ENCODE data around the gene UCKL1.
A peak's percentile ranks its signal among the peaks of the same experiment; 100 is the strongest.

Gene UCKL1

GRCh38 chr20:63944078-63944941, 11.9 kb downstream of the UCKL1 start:
- Histone ChIP-seq H3K9ac (no peak overlapping the region), H3K36me3 (peaks cover 65% of the 10 kb centered on the region), H3K4me3 (no peak overlapping the region)

GRCh38 chr20:63943808-63944077, 12.5 kb downstream of the UCKL1 start:
- Histone ChIP-seq H3K4me1 (peaks cover 54% of the 10 kb centered on the region), H3K27ac (no peak overlapping the region), H3K36me3 (peaks cover 71% of the 10 kb centered on the region), H3K4me2 (no peak overlapping the region), H3K9me3 (no peaks in the 10 kb centered on the region), H4K20me1 (peaks cover 96% of the 10 kb centered on the region), H3K27me3 (no peaks in the 10 kb centered on the region), H3K9ac (no peak overlapping the region), H3K4me3 (no peak overlapping the region)
- no peak for TF ChIP-seq Cebpa-rat (IDR thresholded peaks at IDR 0.05)

More at GRCh38 chr20:63944078-63944941, 11.9 kb downstream of the UCKL1 start:
- Histone ChIP-seq H4K20me1 (peaks cover 96% of the 10 kb centered on the region), H3K27ac (no peak overlapping the region), H3K4me2 (no peak overlapping the region), H3K4me1 (peaks cover 59% of the 10 kb centered on the region), H3K27me3 (no peaks in the 10 kb centered on the region), H3K9me3 (no peaks in the 10 kb centered on the region)
- no peak for TF ChIP-seq Cebpa-rat (IDR thresholded peaks at IDR 0.05)

DNA sequence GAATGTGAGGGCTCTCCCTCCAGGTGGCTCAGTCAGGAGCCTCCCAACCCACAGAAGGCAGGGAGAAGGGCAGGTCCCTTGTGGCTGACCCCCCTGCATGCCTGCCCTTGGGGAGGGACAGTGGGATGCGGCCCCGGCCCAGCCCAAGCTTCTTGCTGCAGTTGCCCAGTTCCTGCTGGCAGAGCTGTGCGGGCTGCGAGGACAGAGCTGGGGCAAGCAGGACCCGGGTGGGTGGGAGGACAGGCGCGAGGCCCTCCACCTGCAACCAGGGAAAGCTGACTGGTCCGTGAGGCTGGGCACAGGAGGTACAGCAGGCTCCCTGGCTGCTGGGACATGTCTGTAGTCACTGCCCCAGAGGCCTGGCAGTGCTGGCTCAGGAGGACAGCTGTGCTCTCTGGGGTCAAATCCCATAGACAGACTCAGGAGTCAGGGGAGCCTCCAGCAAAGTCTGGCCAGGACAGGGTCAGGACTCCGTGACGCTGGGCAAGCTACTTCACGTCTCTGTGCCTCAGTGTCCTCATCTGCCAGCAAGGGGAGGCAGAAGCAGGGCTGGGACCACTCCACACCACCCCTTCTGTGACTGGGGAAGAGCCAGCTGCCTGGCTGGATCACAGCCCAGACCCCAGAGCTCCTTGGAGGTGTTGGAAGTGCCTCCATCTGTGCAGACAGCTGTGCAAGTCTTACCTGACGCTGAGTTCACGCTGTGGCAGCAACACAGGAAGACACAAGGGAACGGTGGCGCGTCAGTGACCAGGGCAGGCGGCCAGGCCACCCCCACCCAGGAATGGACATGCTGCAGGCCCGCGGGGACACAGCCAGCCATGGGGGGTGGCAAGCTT, 13.0 kb downstream of the UCKL1 start:
- Histone ChIP-seq H3K36me3 (peaks cover 75% of the 10 kb centered on the region), H3K27me3 (no peaks in the 10 kb centered on the region), H3K27ac (peak overlapping the region; percentile 19; the same call in 1 of the 2 replicates), H3K9me3 (no peaks in the 10 kb centered on the region), H4K20me1 (peaks cover 95% of the 10 kb centered on the region), H3K4me2 (peak overlapping the region; percentile 66), H3K9ac (no peak overlapping the region), H3K4me1 (peaks cover 49% of the 10 kb centered on the region), H3K4me3 (no peak overlapping the region)
- TF ChIP-seq Cebpa-rat (IDR thresholded peaks at IDR 0.05): no peak

GRCh38 chr20:63942250-63942951, 13.8 kb downstream of the UCKL1 start:
- Histone ChIP-seq H3K9ac (no peak overlapping the region), H3K36me3 (peaks cover 83% of the 10 kb centered on the region), H3K9me3 (no peaks in the 10 kb centered on the region), H4K20me1 (peaks cover 95% of the 10 kb centered on the region), H3K27me3 (no peaks in the 10 kb centered on the region), H3K4me3 (no peak overlapping the region), H3K4me1 (peaks cover 41% of the 10 kb centered on the region), H3K4me2 (peak overlapping the region; percentile 66), H3K27ac (peak overlapping the region; percentile 19; the same call in 1 of the 2 replicates)
- TF ChIP-seq Cebpa-rat (IDR thresholded peaks at IDR 0.05): no peak

GRCh38 chr20:63941282-63942081, 14.7 kb downstream of the UCKL1 start:
- peak overlapping the region; percentile 63; the same call in 1 of the 2 replicates for H3K27ac ChIP-seq
- peaks cover 95% of the 10 kb centered on the region for H4K20me1 ChIP-seq
- peaks cover 87% of the 10 kb centered on the region for H3K36me3 ChIP-seq
- H3K9ac ChIP-seq: 0 out of 2 replicates have a peak overlapping the region, but pooled peaks have one; percentile 29
- no peaks in the 10 kb centered on the region for H3K9me3 ChIP-seq
- H3K4me3 ChIP-seq: peak overlapping the region; percentile 51
- H3K27me3 ChIP-seq: no peaks in the 10 kb centered on the region
- H3K4me1 ChIP-seq: peaks cover 36% of the 10 kb centered on the region
- H3K4me2 ChIP-seq: peak overlapping the region; percentile 88
- TF ChIP-seq Cebpa-rat (IDR thresholded peaks at IDR 0.05): no peak

DNA sequence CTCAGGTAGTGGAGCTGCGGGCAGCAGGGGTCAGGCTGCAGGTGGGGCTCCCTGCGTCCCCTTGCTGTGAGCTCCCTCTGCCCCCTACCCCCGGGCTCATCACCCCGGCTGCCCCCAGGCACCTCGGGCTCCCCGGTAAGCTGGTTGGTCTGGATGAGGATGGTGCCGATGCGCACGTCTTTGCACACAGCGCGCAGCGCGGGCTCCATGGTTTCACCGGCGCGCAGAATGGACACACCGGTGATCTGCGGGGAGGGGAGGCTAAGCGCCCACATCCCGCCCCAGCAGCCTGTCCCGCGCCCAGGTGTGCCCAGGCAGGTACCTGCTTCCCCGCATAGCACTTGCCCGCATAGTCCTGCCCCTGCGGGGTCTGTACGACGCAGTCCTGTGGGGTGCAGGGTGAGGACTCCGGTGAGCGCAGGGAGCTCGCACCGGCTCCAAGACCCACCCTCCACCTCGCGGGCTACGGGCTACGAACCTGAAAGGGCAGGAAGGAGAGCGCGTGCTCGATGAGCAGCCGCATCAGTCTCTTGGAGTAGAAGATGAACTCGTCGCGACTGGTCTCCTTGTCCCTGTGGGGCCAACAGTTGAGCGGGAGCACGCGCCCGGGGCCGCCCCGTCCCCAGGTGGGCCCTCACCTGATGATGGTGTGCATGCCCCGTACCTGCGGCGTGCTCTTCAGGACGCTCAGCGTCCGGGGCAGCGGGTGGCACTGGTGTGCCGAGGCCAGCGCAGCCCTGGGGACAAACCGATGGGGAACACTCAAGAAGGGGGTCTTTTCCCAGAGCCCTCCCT, 15.5 kb downstream of the UCKL1 start:
- H3K27ac ChIP-seq: peak overlapping the region; percentile 63; the same call in 1 of the 2 replicates
- peaks cover 44% of the 10 kb centered on the region for H3K4me1 ChIP-seq
- peaks cover 87% of the 10 kb centered on the region for H3K36me3 ChIP-seq
- no peaks in the 10 kb centered on the region for H3K9me3 ChIP-seq
- no peak for TF ChIP-seq Cebpa-rat (IDR thresholded peaks at IDR 0.05)
- peak overlapping the region; percentile 88 for H3K4me2 ChIP-seq
- peak overlapping the region; percentile 51; the same call in 1 of the 2 replicates for H3K4me3 ChIP-seq
- H3K27me3 ChIP-seq: no peaks in the 10 kb centered on the region
- H3K9ac ChIP-seq: no peak overlapping the region
- H4K20me1 ChIP-seq: peaks cover 95% of the 10 kb centered on the region

DNA sequence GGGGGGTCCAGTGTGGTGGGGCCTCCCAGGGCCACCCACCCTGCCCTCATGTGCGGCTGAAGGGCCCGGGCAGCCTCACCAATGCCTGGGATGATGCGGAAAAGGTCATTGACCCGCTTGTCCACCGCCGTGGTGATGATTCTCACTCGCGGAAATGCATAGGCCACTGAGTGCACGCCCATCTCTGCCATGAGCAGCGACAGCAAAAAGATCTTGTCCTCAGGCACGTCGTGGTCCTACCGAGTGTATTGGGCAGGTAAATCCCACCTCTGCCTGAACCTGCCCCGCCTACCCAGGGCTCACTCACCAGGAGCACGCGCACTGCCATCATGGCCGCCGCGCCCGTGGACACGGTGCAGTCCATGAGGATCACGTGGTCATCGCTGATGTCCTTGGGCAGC, 16.1 kb downstream of the UCKL1 start:
- peaks cover 95% of the 10 kb centered on the region for H4K20me1 ChIP-seq
- H3K4me3 ChIP-seq: no peak overlapping the region
- H3K27ac ChIP-seq: no peak overlapping the region
- no peak overlapping the region for H3K4me2 ChIP-seq
- H3K4me1 ChIP-seq: peaks cover 50% of the 10 kb centered on the region
- H3K9ac ChIP-seq: no peak overlapping the region
- peaks cover 87% of the 10 kb centered on the region for H3K36me3 ChIP-seq
- no peak for TF ChIP-seq Cebpa-rat (IDR thresholded peaks at IDR 0.05)
- no peaks in the 10 kb centered on the region for H3K9me3 ChIP-seq
- no peaks in the 10 kb centered on the region for H3K27me3 ChIP-seq

DNA sequence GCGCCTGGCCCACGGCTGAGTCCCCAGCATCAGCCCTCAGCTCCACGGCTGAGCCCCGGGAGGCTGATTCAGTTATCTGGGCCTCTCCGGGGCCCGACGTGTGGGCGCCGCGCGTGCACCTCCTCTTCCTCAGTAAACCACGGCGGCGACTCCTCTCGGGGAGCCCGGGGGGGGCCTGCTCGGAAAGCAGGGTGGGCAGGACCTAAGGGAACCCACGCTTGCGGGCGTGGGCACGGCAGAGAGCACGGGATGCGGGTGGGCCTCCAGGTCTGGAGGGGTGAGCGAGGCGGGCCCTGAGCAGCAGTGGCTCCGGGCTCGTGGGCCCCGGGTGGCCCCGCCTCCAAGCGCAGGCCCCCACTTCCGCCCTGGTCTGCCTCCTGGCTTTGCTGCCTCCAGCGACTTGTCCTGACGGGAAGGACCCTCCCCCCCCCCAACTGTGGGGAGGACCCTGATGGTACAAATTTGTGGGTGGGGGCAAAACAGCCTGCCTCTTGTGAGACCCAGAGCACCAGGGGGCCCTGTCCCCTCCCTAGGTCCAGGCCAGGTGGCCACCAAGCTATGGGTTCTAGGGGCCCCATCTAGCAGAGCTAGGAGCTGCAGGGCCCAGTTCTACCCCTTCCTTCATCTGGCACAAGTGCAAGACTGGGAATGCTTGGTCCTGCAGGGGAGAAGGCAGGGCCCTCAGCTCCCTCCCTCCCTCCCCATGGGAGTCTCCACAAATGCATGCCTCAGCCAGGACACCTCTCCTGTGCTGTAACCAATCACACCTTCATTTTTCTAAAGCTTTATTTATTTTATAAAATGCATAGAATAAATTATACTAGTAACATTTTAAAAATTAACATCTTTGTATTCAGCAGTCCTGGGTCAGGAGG, 16.9 kb downstream of the UCKL1 start:
- no peak overlapping the region for H3K9ac ChIP-seq
- no peak for TF ChIP-seq Cebpa-rat (IDR thresholded peaks at IDR 0.05)
- no peak overlapping the region for H3K4me3 ChIP-seq
- no peaks in the 10 kb centered on the region for H3K9me3 ChIP-seq
- no peaks in the 10 kb centered on the region for H3K27me3 ChIP-seq
- H4K20me1 ChIP-seq: peaks cover 95% of the 10 kb centered on the region
- H3K4me1 ChIP-seq: peaks cover 55% of the 10 kb centered on the region
- peaks cover 87% of the 10 kb centered on the region for H3K36me3 ChIP-seq
- H3K4me2 ChIP-seq: no peak overlapping the region
- H3K27ac ChIP-seq: no peak overlapping the region

Measured in BLaER1 (cell line).